ENCODE data around the gene TBC1D20.
A peak's percentile ranks its signal among the peaks of the same experiment; 100 is the strongest.

Gene TBC1D20

GRCh38 chr20:437787-438486 lies 24.4 kb downstream of the TBC1D20 start:
- DNase-seq = peak; percentile 32

GRCh38 chr20:436476-436875 lies 25.9 kb downstream of the TBC1D20 start:
- DNase-seq = no peak

- DNase-seq = no peak
Observed at GRCh38 chr20:435558-435957, 26.8 kb downstream of the TBC1D20 start.

- DNase-seq = no peak
Observed at GRCh38 chr20:434661-435419, 27.5 kb downstream of the TBC1D20 start.

- DNase-seq = no peak
Observed at GRCh38 chr20:434221-434620, 28.1 kb downstream of the TBC1D20 start.

GRCh38 chr20:433300-433975 lies 28.9 kb downstream of the TBC1D20 start:
- peak; percentile 87 for DNase-seq

- no peak for DNase-seq
Observed at GRCh38 chr20:432677-433299, 29.5 kb downstream of the TBC1D20 start.

- DNase-seq = no peak
Observed at GRCh38 chr20:432208-432607, 30.1 kb downstream of the TBC1D20 start.

- DNase-seq = peak; percentile 52
Observed at GRCh38 chr20:431012-431904, 31.1 kb downstream of the TBC1D20 start.

- no peak for DNase-seq
Observed at GRCh38 chr20:430091-430999, 32.0 kb downstream of the TBC1D20 start.

GRCh38 chr20:428658-429200 lies 33.6 kb downstream of the TBC1D20 start:
- no peak for DNase-seq

GRCh38 chr20:427849-428657 lies 34.3 kb downstream of the TBC1D20 start:
- DNase-seq = no peak

GRCh38 chr20:427401-427800 lies 34.9 kb downstream of the TBC1D20 start:
- DNase-seq = no peak

GRCh38 chr20:426566-426965 lies 35.8 kb downstream of the TBC1D20 start:
- no peak for DNase-seq

- no peak for DNase-seq
Observed at GRCh38 chr20:421685-422250, 40.6 kb downstream of the TBC1D20 start.

GRCh38 chr20:420721-421574 lies 41.4 kb downstream of the TBC1D20 start:
- no peak for DNase-seq

GRCh38 chr20:420166-420620 lies 42.1 kb downstream of the TBC1D20 start:
- no peak for DNase-seq

GRCh38 chr20:419556-420165 lies 42.7 kb downstream of the TBC1D20 start:
- no peak for DNase-seq

All from activated CD4-positive, alpha-beta T cell treated with anti-CD3 and anti-CD28 coated beads, Interleukin-2, Interleukin-6, amounts not matched to agents 100 ng/mL and 50 ng/mL, durations not matched to agents 16 hours and 8 hours (primary cell).